HEK293 (cell line): ENCODE measurements around the gene PARD3.

ENCODE experiments used
- CTCF ChIA-PET: fragments of 350-600 bp; formaldehyde crosslinking; extraction: SDS; loops from one replicate; lab custom pipeline; 2021; ENCODE audit warnings: antibody characterized with exemption; lab: Yijun Ruan, JAX
- POLR2A ChIA-PET: fragments of 300-600 bp; formaldehyde crosslinking; extraction: SDS; loops from one replicate; lab custom pipeline; 2020; ENCODE audit warnings: antibody characterized with exemption, inconsistent platforms; lab: Yijun Ruan, JAX
- H3K27ac ChIP-seq: fragments of 200-500 bp; sonication (Bioruptor generic); 2 replicates; pipeline ENCODE4 v1.5.1; 2014; ENCODE audit warnings: low read depth, low read length, control low read depth, inconsistent platforms; ENCODE audit errors: extremely low read depth
- H3K36me3 ChIP-seq, 2 experiments: fragments of 200-500 bp in 1 of 2; sonication (Bioruptor generic) in 1 of 2; 1 replicate in 1 of 2; 2 replicates in 1 of 2; pipeline ENCODE4 v1.5.1; 2014 to 2017; ENCODE audit warnings: inconsistent platforms in 2 of 2, low read length in 2 of 2; ENCODE audit not compliant: control insufficient read depth in 2 of 2, insufficient read depth in 1 of 2
- H3K4me1 ChIP-seq: fragments of 200-500 bp; sonication (Bioruptor generic); 2 replicates; pipeline ENCODE4 v1.5.1; 2014; ENCODE audit warnings: mild to moderate bottlenecking, low read length, inconsistent platforms; ENCODE audit not compliant: control insufficient read depth, insufficient read depth
- H3K4me3 ChIP-seq: 2 replicates; pipeline ENCODE4 v1.5.1; 2011; ENCODE audit warnings: low read depth, mild to moderate bottlenecking, control low read depth, low read length, moderate library complexity
- H3K9me3 ChIP-seq: fragments of 200-500 bp; sonication (Bioruptor generic); 2 replicates; pipeline ENCODE4 v1.5.1; 2014; ENCODE audit warnings: low read depth, low read length, inconsistent platforms; ENCODE audit not compliant: control insufficient read depth, insufficient read depth
- KLF10 ChIP-seq: fragments of 450-650 bp; IDR thresholded peaks from 2 replicates; pipeline ENCODE4 v1.5.1; 2018; ENCODE audit warnings: missing biosample characterization, mild to moderate bottlenecking, missing genetic modification characterization
- PATZ1 ChIP-seq: fragments of 450-650 bp; formaldehyde crosslinking; IDR thresholded peaks from 2 replicates; pipeline ENCODE4 v1.5.1; 2016; ENCODE audit warnings: missing biosample characterization, missing genetic modification characterization
- PRDM10 ChIP-seq: fragments of 450-650 bp; formaldehyde crosslinking; IDR thresholded peaks from 2 replicates; pipeline ENCODE4 v1.5.1; 2016; ENCODE audit warnings: missing biosample characterization, missing genetic modification characterization
- SCRT1 ChIP-seq: fragments of 450-650 bp; formaldehyde crosslinking; IDR thresholded peaks from 2 replicates; pipeline ENCODE4 v1.5.1; 2016; ENCODE audit warnings: missing biosample characterization, missing genetic modification characterization, borderline replicate concordance
- TRIM28 ChIP-seq: IDR thresholded peaks from 2 replicates; pipeline ENCODE4 v1.6.1; 2011; ENCODE audit warnings: low read length, control low read depth, borderline replicate concordance
- YY2 ChIP-seq: fragments of 450-650 bp; formaldehyde crosslinking; IDR thresholded peaks from 2 replicates; pipeline ENCODE4 v1.5.1; 2016; ENCODE audit warnings: missing biosample characterization, missing genetic modification characterization
- ZBTB7A ChIP-seq: fragments of 450-650 bp; formaldehyde crosslinking; IDR thresholded peaks from 2 replicates; pipeline ENCODE4 v1.5.1; 2016; ENCODE audit warnings: low read depth, missing biosample characterization, missing genetic modification characterization
- ZEB2 ChIP-seq: fragments of 450-650 bp; formaldehyde crosslinking; IDR thresholded peaks from 2 replicates; pipeline ENCODE4 v1.5.1; 2016; ENCODE audit warnings: missing biosample characterization, missing genetic modification characterization
- ZNF10 ChIP-seq: fragments of 450-650 bp; formaldehyde crosslinking; IDR thresholded peaks from 2 replicates; pipeline ENCODE4 v1.5.1; 2017; ENCODE audit warnings: missing biosample characterization, missing genetic modification characterization
- ZNF302 ChIP-seq: fragments of 450-650 bp; formaldehyde crosslinking; IDR thresholded peaks from 2 replicates; pipeline ENCODE4 v1.5.1; 2016; ENCODE audit warnings: missing biosample characterization, missing genetic modification characterization, low read depth
- ZNF366 ChIP-seq: fragments of 450-650 bp; formaldehyde crosslinking; conservative IDR thresholded peaks from 2 replicates; pipeline ENCODE4 v1.5.1; 2016; ENCODE audit warnings: missing biosample characterization, missing genetic modification characterization
- ZNF391 ChIP-seq: fragments of 450-650 bp; formaldehyde crosslinking; IDR thresholded peaks from 2 replicates; pipeline ENCODE4 v1.5.1; 2016; ENCODE audit warnings: low read depth, missing biosample characterization, missing genetic modification characterization, borderline replicate concordance
- ZNF600 ChIP-seq: fragments of 450-650 bp; formaldehyde crosslinking; IDR thresholded peaks from 2 replicates; pipeline ENCODE4 v1.5.1; 2016; ENCODE audit warnings: missing biosample characterization, missing genetic modification characterization
- ZNF692 ChIP-seq: fragments of 450-650 bp; formaldehyde crosslinking; IDR thresholded peaks from 2 replicates; pipeline ENCODE4 v1.5.1; 2016; ENCODE audit warnings: missing biosample characterization, missing genetic modification characterization
- ZNF830 ChIP-seq: fragments of 450-650 bp; IDR thresholded peaks from 2 replicates; pipeline ENCODE4 v1.5.0; 2018; ENCODE audit warnings: missing biosample characterization, missing genetic modification characterization, low read depth, mild to moderate bottlenecking, moderate library complexity
- ZNF843 ChIP-seq: fragments of 450-650 bp; formaldehyde crosslinking; IDR thresholded peaks from 2 replicates; pipeline ENCODE4 v1.5.1; 2016; ENCODE audit warnings: missing biosample characterization, missing genetic modification characterization
- ZSCAN4 ChIP-seq: fragments of 450-650 bp; formaldehyde crosslinking; IDR thresholded peaks from 2 replicates; pipeline ENCODE4 v1.5.1; 2017; ENCODE audit warnings: missing biosample characterization, missing genetic modification characterization
- ZXDB ChIP-seq: fragments of 450-650 bp; formaldehyde crosslinking; IDR thresholded peaks from 2 replicates; pipeline ENCODE4 v1.5.1; 2016; ENCODE audit warnings: missing biosample characterization, missing genetic modification characterization
- TF ChIP-seq, protein P1 (sequence below): fragments of 450-650 bp; formaldehyde crosslinking; IDR thresholded peaks from 2 replicates; pipeline ENCODE4 v1.5.1; 2016; ENCODE audit warnings: missing biosample characterization, missing genetic modification characterization
- TF ChIP-seq, protein P2 (sequence below): fragments of 450-650 bp; formaldehyde crosslinking; IDR thresholded peaks from 2 replicates; pipeline ENCODE4 v1.5.1; 2017; ENCODE audit warnings: missing biosample characterization, missing genetic modification characterization

The PARD3 gene

GRCh38 chr10:34727595-34728033, 87.5 kb downstream of the PARD3 start:
- ChIA-PET POLR2A (no interaction called here), CTCF (interaction anchor here (0.6 kb wide), 1 partner anchor 214 kb away, joined by 3 read pairs; no protein-coding TSS in a partner anchor)
- Histone ChIP-seq H3K36me3 (no peaks in the 10 kb centered on the region), H3K9me3 (no peaks in the 10 kb centered on the region), H3K27ac (no peak overlapping the region), H3K4me1 (peaks cover 35% of the 10 kb centered on the region), H3K4me3 (no peak overlapping the region)
- TF ChIP-seq ZSCAN4 (tag by site-specific recombination): peak; percentile 82; the same call in 1 of the 2 replicates
- peak; percentile 97 for TF ChIP-seq ZNF600 (tag by site-specific recombination)
- TF ChIP-seq, protein P1, sequence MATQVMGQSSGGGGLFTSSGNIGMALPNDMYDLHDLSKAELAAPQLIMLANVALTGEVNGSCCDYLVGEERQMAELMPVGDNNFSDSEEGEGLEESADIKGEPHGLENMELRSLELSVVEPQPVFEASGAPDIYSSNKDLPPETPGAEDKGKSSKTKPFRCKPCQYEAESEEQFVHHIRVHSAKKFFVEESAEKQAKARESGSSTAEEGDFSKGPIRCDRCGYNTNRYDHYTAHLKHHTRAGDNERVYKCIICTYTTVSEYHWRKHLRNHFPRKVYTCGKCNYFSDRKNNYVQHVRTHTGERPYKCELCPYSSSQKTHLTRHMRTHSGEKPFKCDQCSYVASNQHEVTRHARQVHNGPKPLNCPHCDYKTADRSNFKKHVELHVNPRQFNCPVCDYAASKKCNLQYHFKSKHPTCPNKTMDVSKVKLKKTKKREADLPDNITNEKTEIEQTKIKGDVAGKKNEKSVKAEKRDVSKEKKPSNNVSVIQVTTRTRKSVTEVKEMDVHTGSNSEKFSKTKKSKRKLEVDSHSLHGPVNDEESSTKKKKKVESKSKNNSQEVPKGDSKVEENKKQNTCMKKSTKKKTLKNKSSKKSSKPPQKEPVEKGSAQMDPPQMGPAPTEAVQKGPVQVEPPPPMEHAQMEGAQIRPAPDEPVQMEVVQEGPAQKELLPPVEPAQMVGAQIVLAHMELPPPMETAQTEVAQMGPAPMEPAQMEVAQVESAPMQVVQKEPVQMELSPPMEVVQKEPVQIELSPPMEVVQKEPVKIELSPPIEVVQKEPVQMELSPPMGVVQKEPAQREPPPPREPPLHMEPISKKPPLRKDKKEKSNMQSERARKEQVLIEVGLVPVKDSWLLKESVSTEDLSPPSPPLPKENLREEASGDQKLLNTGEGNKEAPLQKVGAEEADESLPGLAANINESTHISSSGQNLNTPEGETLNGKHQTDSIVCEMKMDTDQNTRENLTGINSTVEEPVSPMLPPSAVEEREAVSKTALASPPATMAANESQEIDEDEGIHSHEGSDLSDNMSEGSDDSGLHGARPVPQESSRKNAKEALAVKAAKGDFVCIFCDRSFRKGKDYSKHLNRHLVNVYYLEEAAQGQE (tag by site-specific recombination): peak; percentile 84
- TF ChIP-seq TRIM28: no peak
- no peak for TF ChIP-seq ZBTB7A (tag by site-specific recombination)
- no peak for TF ChIP-seq ZNF10 (tag by site-specific recombination)
- TF ChIP-seq PRDM10 (tag by site-specific recombination): peak; percentile 53
- peak; percentile 74; the same call in 1 of the 2 replicates for TF ChIP-seq ZNF391 (tag by site-specific recombination)
- 0 out of 2 replicates have a peak, but pooled peaks have one; percentile 26 for TF ChIP-seq ZXDB
- TF ChIP-seq ZNF843: no peak
- TF ChIP-seq ZNF692 (tag by site-specific recombination): no peak
- no peak for TF ChIP-seq ZNF830
- TF ChIP-seq ZEB2: peak; percentile 11; the same call in 1 of the 2 replicates
- TF ChIP-seq PATZ1: peak; percentile 60
- TF ChIP-seq ZNF302 (tag by site-specific recombination): no peak
- TF ChIP-seq ZNF366 (tag by site-specific recombination): peak; percentile 49
- TF ChIP-seq, protein P2, sequence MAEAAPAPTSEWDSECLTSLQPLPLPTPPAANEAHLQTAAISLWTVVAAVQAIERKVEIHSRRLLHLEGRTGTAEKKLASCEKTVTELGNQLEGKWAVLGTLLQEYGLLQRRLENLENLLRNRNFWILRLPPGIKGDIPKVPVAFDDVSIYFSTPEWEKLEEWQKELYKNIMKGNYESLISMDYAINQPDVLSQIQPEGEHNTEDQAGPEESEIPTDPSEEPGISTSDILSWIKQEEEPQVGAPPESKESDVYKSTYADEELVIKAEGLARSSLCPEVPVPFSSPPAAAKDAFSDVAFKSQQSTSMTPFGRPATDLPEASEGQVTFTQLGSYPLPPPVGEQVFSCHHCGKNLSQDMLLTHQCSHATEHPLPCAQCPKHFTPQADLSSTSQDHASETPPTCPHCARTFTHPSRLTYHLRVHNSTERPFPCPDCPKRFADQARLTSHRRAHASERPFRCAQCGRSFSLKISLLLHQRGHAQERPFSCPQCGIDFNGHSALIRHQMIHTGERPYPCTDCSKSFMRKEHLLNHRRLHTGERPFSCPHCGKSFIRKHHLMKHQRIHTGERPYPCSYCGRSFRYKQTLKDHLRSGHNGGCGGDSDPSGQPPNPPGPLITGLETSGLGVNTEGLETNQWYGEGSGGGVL: peak; percentile 86
- no peak for TF ChIP-seq KLF10 (tag by site-specific recombination)
- peak; percentile 89 for TF ChIP-seq SCRT1 (tag by site-specific recombination)
- TF ChIP-seq YY2 (tag by site-specific recombination): 0 out of 2 replicates have a peak, but pooled peaks have one; percentile 37
